Choroid plexus epithelial cell (primary cell): ENCODE data around the gene COQ10A.

Source experiments
- DNase-seq: peaks from one replicate; pipeline ENCODE4 v3.0.0-alpha.2; 2010; ENCODE audit warnings: low read depth
- H3K4me3 ChIP-seq: 2 replicates; pipeline ENCODE4 v1.5.1; 2011; ENCODE audit warnings: low read depth, mild to moderate bottlenecking, control low read depth, low read length, moderate library complexity
- CTCF ChIP-seq: conservative IDR thresholded peaks from 2 replicates; pipeline ENCODE4 v1.5.1; 2011; ENCODE audit warnings: low read depth, mild to moderate bottlenecking, control low read depth, inconsistent platforms, low read length, moderate library complexity

Gene COQ10A

GRCh38 chr12:56293795-56294194 lies 27.1 kb downstream of the COQ10A start:
- no peak overlapping the region for H3K4me3 ChIP-seq
- no peak for DNase-seq
- TF ChIP-seq CTCF = no peak

GRCh38 chr12:56296295-56296694 lies 29.6 kb downstream of the COQ10A start:
- H3K4me3 ChIP-seq = no peak overlapping the region
- no peak for DNase-seq
- no peak for TF ChIP-seq CTCF

DNA sequence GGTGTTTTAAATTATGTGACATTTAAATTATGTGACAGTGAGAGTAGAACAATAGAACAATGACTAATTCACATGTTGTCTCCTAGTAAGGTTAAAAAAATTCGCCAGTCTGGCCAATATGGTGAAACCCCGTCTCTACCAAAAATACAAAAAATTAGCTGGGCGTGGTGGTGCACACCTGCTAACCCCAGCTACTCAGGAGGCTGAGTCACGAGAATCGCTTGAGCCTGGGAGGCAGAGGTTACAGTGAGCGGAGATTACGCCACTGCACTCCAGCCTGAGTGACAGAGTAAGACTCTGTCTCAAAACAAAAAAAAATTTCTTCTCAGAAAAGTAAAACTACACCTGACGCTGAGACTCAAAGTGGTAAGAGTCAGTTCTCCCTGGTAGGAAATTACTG lies 30.7 kb downstream of the COQ10A start:
- no peak for TF ChIP-seq CTCF
- DNase-seq = no peak
- no peak overlapping the region for H3K4me3 ChIP-seq

DNA sequence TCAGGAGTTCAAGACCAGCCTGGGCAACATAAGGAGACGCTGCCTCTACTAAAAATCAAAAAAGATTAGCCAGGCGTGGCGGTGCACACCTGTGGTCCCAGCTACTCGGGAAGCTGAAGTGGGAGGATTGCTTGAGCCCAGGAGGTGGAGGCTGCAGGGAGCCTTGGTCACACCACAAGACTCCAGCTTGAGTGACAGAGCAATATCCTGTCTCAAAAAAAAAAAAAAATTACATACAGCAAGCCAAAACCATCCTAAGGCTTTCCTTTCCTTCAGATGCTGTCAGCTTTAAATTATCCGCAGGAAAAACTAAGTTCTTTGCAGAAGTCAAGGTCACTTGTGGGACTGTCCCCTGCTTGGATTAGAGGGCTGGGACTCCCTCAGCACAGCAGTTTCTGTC lies 32.1 kb downstream of the COQ10A start:
- no peak for TF ChIP-seq CTCF
- H3K4me3 ChIP-seq = peak overlapping the region; percentile 90
- no peak for DNase-seq

- peak overlapping the region; percentile 90 for H3K4me3 ChIP-seq
- no peak for DNase-seq
- TF ChIP-seq CTCF = no peak
Observed at GRCh38 chr12:56299308-56299852, 32.6 kb downstream of the COQ10A start.

DNA sequence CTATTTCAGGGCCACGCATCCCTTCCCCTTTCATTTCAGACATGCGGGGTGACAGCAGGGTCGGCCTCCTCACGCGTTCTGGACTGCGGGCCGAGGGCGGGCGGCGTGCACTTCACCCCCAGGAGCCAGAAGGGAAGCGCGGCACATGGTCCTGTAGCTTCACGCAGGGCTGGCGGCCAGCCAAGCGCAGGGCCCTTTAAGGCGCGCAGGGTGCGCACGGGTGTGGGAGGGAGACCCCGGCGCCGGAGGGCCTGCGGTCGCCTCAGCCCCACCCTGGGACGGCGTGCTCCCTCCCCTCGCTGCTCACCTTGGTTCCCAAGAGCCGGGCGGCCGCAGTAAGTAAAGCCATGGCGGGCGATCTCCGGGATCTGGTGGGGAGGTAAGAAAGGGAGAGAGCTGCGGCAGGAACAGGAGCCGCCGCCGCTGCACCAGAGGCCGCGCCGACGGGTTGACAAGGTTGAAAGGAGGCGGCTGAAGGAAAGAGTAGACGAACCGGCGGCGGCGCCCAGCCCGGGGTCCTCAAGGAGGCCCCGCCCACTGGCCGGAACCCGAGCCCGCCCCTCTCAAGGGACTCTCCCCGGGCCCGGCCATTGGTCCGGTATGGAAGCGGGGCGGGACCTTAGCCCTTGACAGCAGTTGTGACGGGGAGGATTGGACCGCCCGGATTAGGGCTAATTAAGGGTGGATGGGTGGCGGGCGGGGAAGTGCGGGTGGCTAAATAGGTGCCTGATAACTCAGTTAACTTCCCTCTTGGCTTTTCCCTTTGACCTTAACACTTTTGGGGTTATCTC lies 33.3 kb downstream of the COQ10A start, which contains the start of gene CS:
CS (minus strand) TSS at position 478 of the 791 bp plus-strand sequence; CDS start at position 349, 129 bp downstream.
- H3K4me3 ChIP-seq = peak within 1 kb of the TSS; percentile 90
- no peak for TF ChIP-seq CTCF
- DNase-seq = peak; percentile 99
